ENCODE results near the gene PPFIA2.
A peak's percentile ranks its signal among the peaks of the same experiment; 100 is the strongest.

Gene PPFIA2

DNA sequence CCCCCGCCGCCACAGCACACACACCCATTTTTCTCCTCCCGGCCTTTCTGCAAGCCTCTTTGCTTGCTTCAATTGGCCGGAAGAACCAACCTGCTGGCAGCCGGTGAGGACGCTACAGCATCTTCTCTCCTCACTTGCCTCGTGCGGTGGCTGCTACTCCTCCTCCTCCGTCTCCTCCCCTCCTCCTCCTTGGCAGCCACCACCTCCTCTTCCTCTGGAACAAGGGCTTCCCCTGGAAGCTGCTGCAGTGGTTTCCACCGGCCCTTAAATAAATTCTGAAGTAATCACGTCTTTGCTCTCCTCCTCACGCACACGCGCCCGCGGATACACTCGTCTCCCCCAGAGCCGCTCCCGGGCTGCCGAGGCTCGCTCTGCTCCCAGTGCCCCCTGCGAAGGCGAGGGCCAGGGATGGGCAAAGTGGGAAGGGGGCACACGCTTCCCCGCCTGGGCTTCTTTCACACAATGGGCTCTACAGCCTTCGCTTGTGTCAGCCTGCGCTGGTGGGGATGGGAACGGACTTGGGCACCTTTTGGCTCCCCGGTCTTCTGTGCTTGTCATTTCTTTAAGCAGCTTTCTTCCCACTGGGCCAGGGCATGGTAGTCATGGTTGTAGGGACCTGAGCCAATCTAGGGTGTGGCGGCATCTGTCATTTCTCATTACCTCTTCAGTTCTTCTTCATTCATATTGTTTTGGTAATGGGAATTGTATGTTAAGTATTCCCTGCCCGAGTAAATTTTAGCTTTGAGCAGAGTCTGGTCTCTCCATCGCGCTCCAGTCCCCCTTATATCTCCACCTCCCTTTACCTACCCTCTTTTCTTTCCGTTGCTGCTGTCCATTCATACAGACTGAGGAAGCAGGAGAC lies at the start of gene PPFIA2:
Gene PPFIA2 (minus strand): TSS at position 161 of the 862 bp plus-strand sequence.
- Histone ChIP-seq H3K27ac (no peak within 1 kb of the TSS), H3K4me3 (ENCODE audit: low read depth in 1 of 2, low read length in 1 of 2) (peak within 1 kb of the TSS in 1 of 2 experiments; percentile 18)
- TF ChIP-seq, protein P1, sequence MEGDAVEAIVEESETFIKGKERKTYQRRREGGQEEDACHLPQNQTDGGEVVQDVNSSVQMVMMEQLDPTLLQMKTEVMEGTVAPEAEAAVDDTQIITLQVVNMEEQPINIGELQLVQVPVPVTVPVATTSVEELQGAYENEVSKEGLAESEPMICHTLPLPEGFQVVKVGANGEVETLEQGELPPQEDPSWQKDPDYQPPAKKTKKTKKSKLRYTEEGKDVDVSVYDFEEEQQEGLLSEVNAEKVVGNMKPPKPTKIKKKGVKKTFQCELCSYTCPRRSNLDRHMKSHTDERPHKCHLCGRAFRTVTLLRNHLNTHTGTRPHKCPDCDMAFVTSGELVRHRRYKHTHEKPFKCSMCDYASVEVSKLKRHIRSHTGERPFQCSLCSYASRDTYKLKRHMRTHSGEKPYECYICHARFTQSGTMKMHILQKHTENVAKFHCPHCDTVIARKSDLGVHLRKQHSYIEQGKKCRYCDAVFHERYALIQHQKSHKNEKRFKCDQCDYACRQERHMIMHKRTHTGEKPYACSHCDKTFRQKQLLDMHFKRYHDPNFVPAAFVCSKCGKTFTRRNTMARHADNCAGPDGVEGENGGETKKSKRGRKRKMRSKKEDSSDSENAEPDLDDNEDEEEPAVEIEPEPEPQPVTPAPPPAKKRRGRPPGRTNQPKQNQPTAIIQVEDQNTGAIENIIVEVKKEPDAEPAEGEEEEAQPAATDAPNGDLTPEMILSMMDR (IDR thresholded peaks at IDR 0.05): no peak

DNA sequence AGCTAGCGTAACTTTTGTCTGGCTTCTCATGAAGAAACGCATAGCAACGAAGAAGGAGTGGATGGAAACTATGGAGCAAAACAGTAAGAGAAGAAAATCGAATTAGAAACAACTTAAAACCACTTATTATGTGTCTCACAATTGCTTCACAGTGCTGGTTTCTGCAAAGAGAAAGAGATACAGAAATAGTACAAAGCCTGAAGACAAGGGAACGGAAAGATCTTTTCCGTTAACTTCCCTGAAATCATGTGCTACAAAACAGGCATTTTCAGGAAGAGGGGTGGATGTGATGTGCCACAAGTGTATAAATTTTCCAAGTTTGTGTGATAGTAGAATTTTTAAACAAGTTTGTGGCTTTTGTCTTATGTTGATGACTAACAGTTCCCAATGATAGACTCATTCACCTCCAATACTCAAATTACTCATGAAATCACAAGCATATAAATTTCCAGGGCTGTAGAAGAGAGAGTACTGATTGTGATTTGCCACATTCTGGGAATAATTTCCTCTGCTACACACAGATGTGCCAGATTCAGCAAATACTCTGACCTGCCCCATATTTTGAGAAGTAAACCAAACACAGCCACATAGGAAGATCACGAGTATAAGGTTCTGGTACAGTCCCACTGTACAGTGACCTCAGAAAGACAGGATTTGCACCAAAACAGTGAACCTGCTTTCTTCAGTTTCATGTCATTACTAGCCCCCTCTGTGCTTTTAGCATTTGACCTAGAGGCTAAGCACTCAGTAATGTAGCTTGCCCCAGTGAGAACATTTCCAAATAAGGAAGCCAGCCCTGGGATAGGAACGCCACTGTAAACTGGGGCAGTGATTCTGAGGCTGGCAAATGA lies 41.4 kb upstream of the PPFIA2 start:
- Histone ChIP-seq H3K4me1 (ENCODE audit: control insufficient read depth in 1 of 2, insufficient read depth in 1 of 2, low read depth in 1 of 2, low read length in 1 of 2) (no peaks in the 10 kb centered on the region), H3K27ac (no peak overlapping the region), H3K27me3 (peaks cover 8% of the 10 kb centered on the region)

More for the DNA sequence above, at the start of gene PPFIA2:
- H3K36me3 ChIP-seq: no peaks in the 10 kb centered on the region
- no peaks in the 10 kb centered on the region for H3K9me3 ChIP-seq
- H3K27me3 ChIP-seq: peaks cover 58% of the 10 kb centered on the region
- no peaks in the 10 kb centered on the region for H3K4me1 ChIP-seq (ENCODE audit: control insufficient read depth in 1 of 2, insufficient read depth in 1 of 2, low read depth in 1 of 2, low read length in 1 of 2)

DNA sequence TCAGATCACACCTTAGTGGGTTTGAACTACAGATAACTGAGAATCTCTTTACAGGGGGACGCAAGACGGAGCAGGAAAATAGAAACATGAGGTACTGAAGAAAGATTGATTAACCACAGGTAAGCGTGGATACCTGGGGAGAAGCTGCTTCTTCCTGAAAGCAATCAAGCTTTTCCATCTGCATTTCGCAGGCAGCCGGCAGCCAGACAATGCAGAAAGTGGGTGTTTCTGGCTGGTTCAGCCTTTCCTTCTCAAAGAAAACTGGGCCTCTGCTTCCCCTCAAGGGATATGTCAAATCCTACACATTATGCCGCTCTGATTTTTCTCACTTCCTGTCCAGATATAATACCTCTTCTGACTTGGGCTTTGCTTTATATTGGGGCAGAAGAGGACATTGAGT lies 39.1 kb upstream of the PPFIA2 start:
- TF ChIP-seq, protein P1 (IDR thresholded peaks at IDR 0.05): no peak
- Histone ChIP-seq H3K36me3 (no peaks in the 10 kb centered on the region), H3K9me3 (no peaks in the 10 kb centered on the region), H3K4me3 (ENCODE audit: low read depth in 1 of 2, low read length in 1 of 2) (no peak overlapping the region), H3K27me3 (peaks cover 8% of the 10 kb centered on the region), H3K27ac (no peak overlapping the region), H3K4me1 (ENCODE audit: control insufficient read depth in 1 of 2, insufficient read depth in 1 of 2, low read depth in 1 of 2, low read length in 1 of 2) (no peaks in the 10 kb centered on the region)

More for the DNA sequence above, 41.4 kb upstream of the PPFIA2 start:
- Histone ChIP-seq H3K4me3 (ENCODE audit: low read depth in 1 of 2, low read length in 1 of 2) (no peak overlapping the region), H3K36me3 (no peaks in the 10 kb centered on the region), H3K9me3 (no peaks in the 10 kb centered on the region)
- TF ChIP-seq, protein P1 (IDR thresholded peaks at IDR 0.05): no peak

- Histone ChIP-seq H3K9me3 (no peaks in the 10 kb centered on the region), H3K4me1 (ENCODE audit: control insufficient read depth in 1 of 2, insufficient read depth in 1 of 2, low read depth in 1 of 2, low read length in 1 of 2) (no peaks in the 10 kb centered on the region), H3K27me3 (peaks cover 8% of the 10 kb centered on the region), H3K4me3 (ENCODE audit: low read depth in 1 of 2, low read length in 1 of 2) (no peak overlapping the region), H3K27ac (no peak overlapping the region), H3K36me3 (no peaks in the 10 kb centered on the region)
- TF ChIP-seq, protein P1 (IDR thresholded peaks at IDR 0.05): no peak
Observed at GRCh38 chr12:81797100-81797499, 38.0 kb upstream of the PPFIA2 start.

- TF ChIP-seq, protein P1 (IDR thresholded peaks at IDR 0.05): no peak
- Histone ChIP-seq H3K4me3 (ENCODE audit: low read depth in 1 of 2, low read length in 1 of 2) (no peak overlapping the region), H3K27ac (no peak overlapping the region)
Observed at GRCh38 chr12:81792666-81793065, 33.5 kb upstream of the PPFIA2 start.

More at GRCh38 chr12:81792666-81793065, 33.5 kb upstream of the PPFIA2 start:
- no peaks in the 10 kb centered on the region for H3K36me3 ChIP-seq
- no peaks in the 10 kb centered on the region for H3K27me3 ChIP-seq
- H3K9me3 ChIP-seq: no peaks in the 10 kb centered on the region
- no peaks in the 10 kb centered on the region for H3K4me1 ChIP-seq (ENCODE audit: control insufficient read depth in 1 of 2, insufficient read depth in 1 of 2, low read depth in 1 of 2, low read length in 1 of 2)
